ENCODE data around the gene MIPOL1. TPM values are rescaled to one million over a fixed set of nuclear protein-coding genes. Genes with fewer than 3 reads are reported as not detected.

The MIPOL1 gene
- total and polyA plus RNA-seq, 2 of the 13 experiments (the other 11 are each of a cell fraction or from before 2014, with no cell fraction given) = 8.6 to 34.2 TPM

DNA sequence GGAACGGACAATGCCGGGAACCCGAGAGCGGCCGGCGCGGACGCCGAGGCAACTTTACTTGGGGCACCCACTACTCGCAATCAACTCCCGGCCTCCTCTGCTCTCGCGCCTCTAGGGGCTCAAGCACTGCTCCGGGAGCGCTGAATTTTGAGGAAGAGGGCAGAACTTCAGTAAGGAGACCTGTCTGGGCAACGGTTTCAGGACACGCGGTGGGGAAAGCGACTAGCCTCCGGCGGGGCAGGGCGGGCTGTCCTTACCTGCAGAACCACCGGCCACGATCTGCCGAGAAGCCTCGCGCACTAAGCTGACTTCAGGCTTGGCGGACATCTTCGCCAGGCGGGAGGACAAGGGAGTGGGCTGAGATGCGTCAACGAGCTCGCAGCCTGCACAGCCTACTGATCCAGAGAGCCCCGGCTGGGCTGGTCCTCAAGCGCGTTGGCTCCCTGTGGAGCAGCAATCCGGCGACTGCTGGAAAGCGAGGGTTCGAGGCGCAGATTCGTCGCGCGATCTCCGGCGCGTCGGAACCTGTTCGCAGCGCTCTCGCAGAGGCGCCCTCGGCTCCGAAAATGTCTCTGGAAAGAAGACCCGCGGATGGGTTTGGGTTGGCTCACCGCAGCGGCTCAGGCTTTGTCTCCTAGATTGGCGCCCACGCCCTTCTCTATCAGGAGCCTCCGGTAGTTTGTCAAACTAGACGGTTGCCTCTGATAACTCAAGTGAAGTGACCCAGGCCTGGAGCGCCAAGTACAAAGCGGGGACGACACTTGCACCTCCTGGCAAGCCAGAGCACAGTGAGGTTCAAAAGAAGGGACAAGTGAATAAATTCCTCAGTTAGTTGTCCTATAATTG, 25.5 kb upstream of the MIPOL1 start, which contains the start of gene SLC25A21 (continued):
- TF ChIP-seq, protein P1, sequence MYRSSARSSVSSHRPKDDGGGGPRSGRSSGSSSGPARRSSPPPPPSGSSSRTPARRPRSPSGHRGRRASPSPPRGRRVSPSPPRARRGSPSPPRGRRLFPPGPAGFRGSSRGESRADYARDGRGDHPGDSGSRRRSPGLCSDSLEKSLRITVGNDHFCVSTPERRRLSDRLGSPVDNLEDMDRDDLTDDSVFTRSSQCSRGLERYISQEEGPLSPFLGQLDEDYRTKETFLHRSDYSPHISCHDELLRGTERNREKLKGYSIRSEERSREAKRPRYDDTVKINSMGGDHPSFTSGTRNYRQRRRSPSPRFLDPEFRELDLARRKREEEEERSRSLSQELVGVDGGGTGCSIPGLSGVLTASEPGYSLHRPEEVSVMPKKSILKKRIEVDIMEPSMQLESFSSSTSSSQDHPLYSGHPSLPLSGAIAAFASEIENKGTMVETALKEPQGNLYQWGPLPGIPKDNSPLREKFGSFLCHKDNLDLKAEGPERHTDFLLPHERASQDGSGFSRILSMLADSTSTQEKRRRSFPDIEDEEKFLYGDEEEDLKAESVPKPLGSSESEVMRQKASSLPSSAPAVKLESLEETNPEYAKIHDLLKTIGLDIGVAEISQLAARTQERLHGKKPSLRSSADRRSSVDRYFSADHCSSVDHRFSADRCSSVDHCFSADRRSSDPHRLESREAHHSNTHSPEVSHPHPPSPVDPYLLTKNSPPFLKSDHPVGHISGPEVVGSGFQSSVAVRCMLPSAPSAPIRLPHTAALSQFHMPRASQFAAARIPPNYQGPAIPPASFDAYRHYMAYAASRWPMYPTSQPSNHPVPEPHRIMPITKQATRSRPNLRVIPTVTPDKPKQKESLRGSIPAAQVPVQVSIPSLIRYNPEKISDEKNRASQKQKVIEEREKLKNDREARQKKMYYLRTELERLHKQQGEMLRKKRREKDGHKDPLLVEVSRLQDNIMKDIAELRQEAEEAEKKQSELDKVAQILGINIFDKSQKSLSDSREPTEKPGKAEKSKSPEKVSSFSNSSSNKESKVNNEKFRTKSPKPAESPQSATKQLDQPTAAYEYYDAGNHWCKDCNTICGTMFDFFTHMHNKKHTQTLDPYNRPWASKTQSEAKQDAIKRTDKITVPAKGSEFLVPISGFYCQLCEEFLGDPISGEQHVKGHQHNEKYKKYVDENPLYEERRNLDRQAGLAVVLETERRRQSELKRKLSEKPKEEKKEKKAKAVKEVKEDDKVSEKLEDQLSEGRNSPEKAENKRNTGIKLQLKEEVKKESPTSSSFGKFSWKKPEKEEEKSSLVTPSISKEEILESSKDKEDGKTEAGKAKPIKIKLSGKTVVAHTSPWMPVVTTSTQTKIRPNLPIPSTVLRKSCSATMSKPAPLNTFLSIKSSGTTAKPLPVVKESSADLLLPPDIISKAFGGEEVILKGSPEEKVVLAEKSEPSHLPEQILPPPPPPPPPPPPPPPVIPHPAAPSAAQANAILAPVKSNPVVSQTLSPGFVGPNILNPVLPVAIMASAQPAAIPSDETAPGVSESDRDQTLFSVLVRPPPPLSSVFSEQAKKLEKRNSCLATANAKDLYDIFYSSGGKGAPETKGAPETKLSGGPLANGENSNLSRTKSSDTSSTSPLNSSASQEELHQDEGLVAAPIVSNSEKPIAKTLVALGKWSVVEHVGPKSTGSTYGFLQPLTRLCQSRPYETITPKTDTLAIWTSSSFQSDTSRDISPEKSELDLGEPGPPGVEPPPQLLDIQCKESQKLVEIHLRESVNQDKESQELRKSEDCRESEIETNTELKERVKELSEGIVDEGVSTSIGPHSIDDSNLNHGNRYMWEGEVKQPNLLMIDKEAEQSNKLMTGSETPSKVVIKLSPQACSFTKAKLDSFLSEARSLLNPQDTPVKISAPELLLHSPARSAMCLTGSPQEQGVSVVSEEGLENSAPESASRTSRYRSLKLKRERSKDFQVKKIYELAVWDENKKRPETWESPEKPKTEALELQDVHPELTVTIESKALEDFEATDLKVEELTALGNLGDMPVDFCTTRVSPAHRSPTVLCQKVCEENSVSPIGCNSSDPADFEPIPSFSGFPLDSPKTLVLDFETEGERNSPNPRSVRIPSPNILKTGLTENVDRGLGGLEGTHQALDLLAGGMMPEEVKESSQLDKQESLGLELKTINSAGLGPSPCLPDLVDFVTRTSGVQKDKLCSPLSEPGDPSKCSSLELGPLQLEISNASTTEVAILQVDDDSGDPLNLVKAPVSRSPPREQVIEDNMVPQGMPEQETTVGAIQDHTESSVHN (CRISPR knock-in tag; IDR thresholded peaks at IDR 0.05) = peak; percentile 99
- TF ChIP-seq ZSCAN5A (CRISPR knock-in tag; IDR thresholded peaks at IDR 0.05; ENCODE audit: borderline replicate concordance) (peak; percentile 99), SP4 (CRISPR knock-in tag; IDR thresholded peaks at IDR 0.05) (peak; percentile 85), XRCC5 (optimal IDR thresholded peaks at IDR 0.05; ENCODE audit: low read length) (peak; percentile 99), MAZ (IDR thresholded peaks at IDR 0.05; ENCODE audit: borderline replicate concordance, low read depth, low read length) (no peak), MAZ (CRISPR knock-in tag; IDR thresholded peaks at IDR 0.05; ENCODE audit: low read depth) (peak; percentile 87), JARID2 (CRISPR knock-in tag; IDR thresholded peaks at IDR 0.05; ENCODE audit: insufficient replicate concordance) (peak; percentile 54), BHLHE40 (IDR thresholded peaks at IDR 0.05; ENCODE audit: low read length) (0 out of 2 replicates have a peak, but pooled peaks have one; percentile 24), KAT2B (IDR thresholded peaks at IDR 0.05; ENCODE audit: borderline replicate concordance, low read depth, low read length) (no peak), ZBED4 (CRISPR knock-in tag; IDR thresholded peaks at IDR 0.05; ENCODE audit: borderline replicate concordance) (peak; percentile 77; the same call in 1 of the 2 replicates), NR3C1 (CRISPR knock-in tag; IDR thresholded peaks at IDR 0.05) (no peak), MBNL3 (CRISPR knock-in tag; conservative IDR thresholded peaks at IDR 0.05) (0 out of 2 replicates have a peak, but pooled peaks have one; percentile 28), NRL (CRISPR knock-in tag; IDR thresholded peaks at IDR 0.05; ENCODE audit: borderline replicate concordance) (peak; percentile 100), GATA4 (IDR thresholded peaks at IDR 0.05; ENCODE audit: borderline replicate concordance, low read depth) (peak; percentile 62), ZNF557 (CRISPR knock-in tag; IDR thresholded peaks at IDR 0.05) (peak; percentile 95)
